ENCODE results near the gene FURIN. TPM values are rescaled to one million over a fixed set of nuclear protein-coding genes. Genes with fewer than 3 reads are reported as not detected.
"Not testable (repeated sequence)": the region's sequence is repeated elsewhere in the genome, so short reads cannot be mapped to it uniquely, and the experiment has no call there.

FURIN gene
- polyA plus RNA-seq, 10 donors: 20.1 to 35.7 (median 28.3) TPM

DNA sequence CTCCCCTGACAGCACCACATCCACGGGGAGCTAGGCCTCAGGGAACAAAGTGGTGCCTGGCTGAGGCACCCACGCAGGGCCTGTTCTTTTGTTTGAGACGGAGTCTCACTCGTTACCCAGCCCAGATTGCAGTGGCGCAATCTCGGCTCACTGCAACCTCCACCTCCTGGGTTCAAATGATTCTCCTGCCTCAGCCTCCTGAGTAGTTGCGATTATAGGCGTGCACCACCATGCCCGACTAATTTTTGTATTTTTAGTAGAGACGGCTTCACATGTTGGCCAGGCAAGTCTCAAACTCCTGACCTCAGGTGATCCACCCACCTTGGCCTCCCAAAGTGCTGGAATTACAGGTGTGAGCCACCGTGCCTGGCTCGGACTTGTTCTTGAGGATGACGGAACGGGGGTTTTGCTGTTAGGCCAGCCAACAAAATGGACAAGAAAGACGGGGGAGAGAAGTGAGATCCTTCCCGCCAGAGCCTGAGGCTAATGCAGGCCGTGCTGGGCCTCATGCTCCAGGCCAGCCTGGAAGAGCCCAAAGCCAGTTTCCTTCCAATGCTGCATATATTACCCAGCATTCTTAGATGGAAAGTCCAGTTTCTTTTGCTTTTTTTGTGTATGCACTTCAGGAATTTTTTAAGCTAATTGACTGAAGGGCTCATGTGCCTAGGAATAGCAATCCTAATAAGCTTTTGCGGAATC lies 28.1 kb upstream of the FURIN start:
- no peak for DNase-seq

DNA sequence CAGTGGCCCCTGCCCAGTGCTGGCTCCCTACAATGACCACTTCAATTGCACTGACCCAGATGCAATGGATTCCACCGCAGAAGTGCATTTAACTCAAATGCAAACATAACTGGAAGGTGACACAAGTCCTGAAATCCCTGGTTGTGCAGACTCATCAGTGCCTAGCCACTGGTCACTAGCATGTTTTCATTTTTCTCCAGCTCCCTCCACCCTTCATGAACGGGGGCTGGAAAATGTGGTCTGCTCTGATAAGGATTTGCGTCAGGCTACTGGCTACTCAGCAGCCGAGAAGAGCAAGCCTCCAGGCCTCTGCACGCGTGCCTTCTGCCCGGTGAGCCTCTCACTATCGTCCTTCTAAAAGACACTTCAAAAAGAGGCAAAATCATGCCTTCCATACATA lies 27.4 kb upstream of the FURIN start:
- no peak for DNase-seq

DNA sequence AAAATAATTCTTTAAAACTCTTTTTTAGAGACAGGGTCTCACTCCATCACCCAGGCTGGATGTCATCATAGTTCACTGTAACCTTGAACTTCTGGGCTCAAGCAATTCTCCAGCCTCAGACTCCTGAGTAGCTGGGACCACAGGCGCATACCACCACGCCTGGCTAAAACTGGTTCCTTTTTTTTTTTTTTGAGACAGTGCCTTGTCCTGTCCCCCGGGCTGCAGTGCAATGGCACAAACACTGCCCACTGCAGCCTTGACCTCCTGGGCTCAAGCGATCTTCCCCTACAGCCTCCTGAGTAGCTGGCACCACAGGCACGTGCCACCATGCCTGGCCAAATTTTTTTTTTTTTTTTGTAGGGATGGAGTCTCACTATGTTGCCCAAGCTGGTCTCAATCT lies 23.7 kb upstream of the FURIN start:
- DNase-seq: no peak

DNA sequence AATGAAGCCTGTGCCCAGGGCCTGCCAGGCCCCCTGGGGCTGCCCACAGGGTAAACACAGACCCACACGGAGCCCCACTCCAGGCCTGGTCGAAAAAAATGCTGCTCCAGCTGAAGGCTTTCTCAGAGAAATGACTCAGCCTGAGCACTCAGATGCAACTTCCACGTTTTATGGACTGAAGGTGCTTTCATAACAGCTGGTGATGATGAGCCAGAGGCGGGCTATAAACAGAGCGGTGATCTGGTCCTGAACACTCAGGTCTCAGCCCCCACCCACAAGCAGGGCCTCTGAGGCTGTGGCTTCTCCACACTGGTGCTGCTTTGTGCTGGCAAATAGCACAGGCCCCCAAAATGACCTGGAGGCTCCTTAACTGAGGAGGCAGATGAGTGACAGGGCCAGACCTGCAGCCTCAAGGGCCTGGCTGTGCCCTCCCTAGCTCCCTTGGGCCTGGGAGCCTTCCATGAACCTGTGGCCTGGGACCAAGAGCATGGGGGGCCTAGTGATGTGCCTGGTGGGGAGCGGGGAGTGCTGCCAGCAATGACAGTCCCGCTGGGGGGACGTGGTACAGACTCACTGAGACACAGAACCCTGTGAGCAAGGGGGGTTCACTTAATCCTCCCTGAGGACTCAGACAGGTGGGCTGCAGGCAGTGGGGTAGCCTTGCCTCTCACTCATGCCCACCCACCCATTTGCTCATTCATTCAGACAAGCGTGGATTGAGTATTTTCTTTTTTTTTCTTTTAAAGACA lies 23.0 kb upstream of the FURIN start:
- DNase-seq: peak in 1 of 3 donors; percentile 33

DNA sequence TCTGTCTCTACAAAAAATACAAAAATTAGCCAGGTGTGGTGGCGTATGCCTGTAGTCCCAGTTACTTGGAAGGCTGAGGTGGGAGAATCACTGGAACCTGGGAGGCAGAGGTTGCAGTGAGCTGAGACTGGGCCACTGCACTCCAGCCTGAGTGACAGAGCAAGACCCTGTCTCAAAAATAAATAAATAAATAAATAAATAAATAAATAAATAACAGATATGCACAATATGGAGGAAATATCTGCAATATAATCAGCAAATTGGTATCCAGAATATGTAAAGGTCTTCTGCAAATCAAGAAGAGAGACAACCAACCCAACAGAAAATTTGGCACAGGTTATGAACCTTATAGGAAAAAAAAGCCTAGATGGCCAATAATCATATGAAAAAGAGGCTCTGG lies 19.0 kb upstream of the FURIN start:
- DNase-seq: not testable (repeated sequence)

DNA sequence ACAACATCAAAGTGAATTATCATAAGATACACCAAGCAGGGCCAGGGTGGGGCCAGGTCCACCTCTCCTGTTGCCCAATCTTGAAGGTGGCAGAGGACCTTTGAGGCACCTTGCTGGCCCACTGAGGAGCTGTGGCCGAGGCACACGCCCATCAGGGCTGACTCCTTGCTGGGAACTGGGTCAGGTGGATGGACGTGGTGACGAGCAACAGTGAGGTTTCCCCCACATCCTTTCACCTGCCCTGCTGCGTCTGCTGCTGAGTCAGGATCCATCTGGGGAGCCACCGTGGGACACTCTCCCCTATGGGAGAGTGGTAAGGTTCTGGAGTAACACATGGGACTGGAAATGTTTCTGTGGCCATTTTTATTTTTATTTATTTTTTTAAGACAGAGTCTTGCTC lies 17.3 kb upstream of the FURIN start:
- DNase-seq: no peak

DNA sequence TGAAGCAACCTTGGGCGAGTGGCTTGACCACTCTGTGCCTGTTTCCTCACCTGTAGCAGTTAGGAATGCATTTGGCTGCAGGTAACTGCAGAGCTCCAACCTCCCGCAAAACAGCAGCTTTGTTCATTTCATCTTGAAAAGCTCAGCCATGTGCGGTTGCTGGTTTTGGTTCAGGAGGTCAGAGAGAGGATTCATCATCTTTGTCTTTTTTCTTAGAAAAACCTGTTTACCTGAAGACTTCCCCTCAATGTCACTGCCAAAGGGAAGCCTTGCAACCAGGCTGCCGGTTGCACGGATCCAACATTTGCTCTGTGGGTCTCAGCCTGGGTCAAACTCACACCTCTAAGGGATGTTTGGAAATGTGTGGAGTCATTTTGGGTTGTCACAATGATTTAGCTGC lies 16.4 kb upstream of the FURIN start:
- no peak for DNase-seq

DNA sequence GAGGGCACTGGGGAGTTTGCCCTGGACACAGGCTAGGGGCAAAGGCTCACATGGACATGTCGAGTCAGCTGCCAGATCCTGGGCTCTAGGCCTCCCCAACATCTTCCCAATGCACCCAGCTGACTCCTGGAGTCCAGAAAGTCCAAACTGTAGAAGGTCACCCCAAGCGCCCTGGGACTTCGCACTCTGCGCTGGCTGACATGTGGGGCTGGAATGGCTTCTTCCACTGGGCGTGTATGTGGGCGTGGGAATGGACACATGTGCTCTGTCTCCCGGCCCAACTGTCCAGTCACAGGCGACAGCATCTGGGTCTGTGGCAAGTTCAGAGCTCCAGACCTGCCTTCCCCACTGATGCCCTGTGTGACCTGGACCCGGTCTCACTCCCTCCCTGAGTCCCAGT lies 13.2 kb upstream of the FURIN start:
- no peak for DNase-seq

DNA sequence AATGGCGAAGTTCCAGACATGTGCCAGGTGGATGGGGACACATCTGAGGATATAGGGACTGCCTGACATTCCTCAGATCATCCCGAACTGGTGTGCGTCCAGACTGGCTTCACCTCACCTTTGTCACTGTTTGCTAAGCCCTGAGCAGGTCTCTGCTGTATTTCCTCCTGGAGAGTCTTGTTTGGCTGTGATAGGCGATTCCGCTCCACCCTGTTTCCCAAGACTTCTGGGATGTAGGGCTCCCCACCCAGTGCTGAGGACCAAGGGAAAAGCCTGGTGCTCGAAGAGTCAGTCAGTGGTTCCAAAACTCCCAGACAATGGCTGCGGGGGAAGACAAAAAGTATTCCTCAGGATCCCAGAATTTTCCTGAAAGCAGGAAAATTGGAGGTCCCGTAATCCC lies 11.1 kb upstream of the FURIN start:
- DNase-seq: no peak

DNA sequence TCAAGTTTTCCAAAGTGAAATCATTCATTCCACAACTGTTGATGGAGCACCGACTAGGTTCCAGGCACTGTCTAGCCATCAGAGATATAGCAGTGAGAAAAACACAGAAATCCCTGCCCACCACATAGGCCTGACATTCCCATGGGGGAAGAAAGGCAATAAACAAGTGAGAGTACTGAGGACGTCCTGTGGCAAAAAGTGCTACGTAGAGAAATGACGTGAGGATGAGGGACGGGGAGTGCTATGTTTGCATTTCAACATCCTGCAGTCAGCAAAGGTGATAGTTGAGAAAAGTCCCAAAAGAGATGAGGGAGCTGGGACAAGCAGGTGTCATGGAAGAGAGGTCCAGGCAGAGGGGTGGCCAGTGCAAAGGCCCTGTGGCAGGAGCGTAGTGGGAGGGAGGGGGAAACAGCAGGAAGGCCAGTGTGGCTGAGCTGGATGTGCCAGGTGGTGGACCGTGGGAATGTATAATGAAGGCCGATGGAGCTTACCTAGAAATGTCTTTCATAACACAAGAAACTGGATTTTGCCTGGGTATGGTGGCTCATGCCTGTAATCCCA lies 10.4 kb upstream of the FURIN start:
- DNase-seq: no peak

DNA sequence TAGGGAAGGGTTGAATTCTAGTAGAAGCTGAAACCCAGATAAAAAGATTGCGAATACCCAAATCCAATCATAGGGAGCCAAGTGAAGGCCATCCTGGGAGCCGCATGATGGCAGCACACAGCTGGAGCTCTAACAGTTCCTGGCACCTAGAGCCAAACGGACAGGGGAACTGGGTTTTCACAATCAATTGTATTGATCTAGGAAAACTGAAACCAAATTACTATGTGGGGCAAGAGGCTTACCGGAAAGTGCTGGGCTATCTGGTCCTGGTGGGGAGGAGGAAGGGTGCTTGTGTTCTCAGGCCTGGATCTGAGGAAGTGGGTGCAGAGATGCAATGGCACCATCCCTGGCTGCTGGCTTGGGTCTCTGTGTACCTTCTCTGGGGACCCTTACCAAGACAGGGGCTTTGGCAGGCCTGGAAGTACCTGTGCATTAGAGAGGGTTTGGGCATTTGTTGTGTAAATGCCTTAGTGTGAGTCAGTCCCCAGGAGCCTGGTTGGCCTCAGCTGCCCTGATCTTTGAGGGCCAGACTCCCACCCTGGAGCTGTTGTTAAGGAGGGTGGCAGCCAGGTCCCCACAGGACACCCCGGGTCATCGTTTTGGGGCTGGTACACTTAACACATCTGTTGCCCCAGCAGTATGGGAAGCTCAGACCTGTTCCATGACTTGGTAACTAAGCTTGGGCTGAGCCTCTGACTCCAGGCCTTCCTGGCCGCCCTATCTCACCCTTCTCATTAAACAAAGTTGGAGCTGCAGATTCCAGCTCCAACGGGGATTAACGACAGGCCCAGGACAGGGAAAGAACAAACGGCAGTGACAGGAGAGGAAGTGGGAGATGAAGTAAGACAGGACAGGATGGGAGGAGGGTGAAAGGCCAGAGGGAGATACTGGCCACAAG lies 8.9 kb upstream of the FURIN start:
- no peak for DNase-seq

DNA sequence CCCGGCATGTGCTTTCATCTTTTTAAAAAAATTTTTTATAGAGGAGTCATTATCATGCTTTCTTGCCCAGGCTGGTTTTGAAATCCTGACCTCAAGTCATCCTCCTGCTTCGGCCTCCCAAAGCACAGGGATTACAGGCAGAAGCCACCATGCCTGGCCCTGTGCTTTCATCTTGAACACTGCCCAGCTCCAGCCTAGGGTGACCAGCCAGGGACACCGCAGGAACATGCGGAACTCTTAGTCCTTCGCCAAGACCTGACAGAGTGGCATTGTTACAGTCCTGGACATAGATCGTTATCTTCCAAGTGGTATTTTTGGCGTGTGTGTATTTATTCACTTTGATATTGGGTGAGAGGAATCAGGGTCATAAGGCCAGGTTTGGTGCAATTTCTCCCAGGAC lies 7.9 kb upstream of the FURIN start:
- no peak for DNase-seq

DNA sequence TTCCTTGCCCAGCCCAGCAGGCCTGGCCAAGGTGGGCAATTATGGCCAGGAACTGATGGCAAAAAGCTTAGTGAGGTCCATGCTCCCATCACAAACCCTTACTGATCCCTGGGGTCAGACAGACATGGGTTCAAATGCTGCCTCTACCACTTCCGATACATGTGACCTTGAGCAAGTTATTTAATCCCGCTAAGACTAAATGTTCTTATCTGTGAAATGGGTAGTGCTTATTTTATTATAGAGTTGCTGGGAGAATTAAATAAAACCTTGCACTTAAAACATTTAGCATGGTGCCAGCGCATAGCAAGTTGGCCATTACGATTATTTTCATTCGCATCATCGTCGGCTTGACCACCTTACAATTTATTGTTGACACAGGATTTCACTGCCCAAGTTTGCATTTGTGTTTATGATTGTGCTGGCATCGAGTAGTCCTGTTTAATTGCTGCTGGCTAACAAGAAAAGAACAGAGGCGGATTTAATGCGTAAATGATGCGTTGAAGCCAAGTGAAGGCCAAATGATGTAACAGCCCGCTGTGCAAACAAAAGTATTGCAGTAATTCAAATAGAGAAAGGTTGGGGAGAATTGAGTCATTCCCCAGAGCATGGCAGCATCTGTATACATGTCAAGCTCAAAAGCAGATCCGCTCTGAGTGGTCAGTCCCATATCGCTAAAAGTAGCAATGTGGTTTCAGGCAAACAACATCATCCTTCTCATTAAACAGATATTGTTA lies 7.3 kb upstream of the FURIN start:
- no peak for DNase-seq

DNA sequence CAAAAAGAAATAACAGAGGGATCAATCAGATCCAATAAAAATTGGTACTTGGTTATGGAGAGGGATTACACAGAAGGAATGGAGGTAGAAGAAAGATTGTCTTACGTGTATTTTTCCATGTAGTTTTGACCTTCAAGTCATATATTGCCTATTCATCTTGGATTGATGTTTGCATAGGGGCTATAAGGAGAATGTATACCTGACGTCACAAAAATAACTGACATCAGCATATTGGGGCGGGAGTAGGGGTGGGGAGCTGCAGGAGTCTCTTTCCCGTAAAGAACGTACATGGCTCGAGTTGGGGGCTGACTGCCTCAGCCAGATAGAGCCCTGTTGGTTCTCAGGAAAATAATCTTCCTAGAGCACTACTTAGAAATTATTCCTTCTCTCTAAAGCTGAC lies 5.9 kb upstream of the FURIN start:
- no peak for DNase-seq

DNA sequence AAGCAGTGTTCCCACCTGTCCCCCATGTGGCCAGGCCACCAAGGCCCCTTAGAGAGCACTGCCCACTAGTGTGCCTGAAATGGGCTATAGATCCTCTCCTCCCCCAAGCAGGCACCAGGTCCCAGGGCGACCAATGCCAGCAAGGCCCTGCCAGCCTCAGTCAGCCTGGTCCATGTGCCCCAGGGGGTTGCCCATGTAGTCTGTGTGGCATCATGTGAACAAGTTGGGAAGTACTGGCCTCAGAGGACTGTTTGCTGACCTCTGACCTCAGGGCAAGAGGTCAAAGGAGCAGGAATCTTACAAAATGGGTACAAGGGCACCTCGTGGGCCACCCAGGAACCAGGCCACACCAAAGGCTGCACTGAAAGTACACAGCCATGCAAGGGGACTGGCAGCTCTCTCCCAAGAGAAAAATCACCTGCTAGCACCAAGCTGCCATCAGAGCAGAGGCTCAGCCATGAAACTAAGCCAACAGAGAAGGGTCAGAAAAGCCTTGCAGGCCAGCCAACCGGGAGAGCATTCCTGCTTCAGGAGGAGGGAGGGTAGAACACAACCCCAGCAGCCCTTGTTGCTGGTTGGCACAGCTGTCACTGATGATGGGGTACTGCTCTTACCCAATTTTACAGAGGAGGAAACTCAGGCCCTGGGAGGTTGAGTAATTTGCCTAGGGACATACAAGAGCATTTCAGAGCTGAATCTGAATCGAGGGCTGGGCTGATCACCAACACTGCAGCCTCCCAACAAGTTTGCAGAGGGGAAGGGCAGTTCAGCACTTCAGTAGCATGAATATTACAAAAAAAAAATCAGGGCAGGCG lies 5.2 kb upstream of the FURIN start:
- DNase-seq: no peak

DNA sequence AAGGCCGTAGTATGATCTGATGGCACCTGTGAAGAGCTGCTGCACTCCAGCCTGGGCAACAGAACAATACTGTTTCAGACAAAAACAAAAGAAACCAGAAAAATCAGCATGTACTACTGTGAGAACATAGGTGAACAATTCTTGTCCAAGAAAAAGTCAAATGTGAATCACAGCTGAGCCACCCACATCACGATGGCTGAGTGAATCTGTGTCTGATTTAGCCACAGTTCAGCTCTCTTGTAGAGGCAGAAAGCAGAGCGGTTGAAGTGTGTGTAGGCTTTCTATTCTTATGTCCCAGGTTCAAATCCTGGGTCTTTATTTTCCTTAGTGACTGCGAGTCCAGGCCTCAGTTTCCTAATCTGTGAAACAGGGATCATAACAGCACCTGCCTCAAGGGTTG lies 4.4 kb upstream of the FURIN start:
- no peak for DNase-seq

DNA sequence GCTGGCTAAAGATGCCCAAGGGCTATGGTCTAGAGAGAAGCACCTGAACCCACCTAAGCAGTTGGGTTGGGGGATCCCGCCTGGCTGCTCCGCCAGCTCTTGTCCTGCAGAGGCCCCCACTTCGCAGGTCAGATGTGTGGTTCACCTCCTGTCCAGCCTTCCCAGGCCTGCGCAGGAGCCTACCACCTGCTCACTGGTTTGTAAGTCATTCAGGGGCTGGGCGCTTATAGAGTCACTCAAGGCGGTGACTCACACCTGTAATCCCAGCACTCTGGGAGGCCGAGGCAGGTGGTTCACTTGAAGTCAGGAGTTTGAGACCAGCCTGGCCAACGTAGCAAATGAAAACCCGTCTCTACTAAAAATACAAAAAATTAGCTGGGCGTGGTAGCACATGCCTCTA lies 3.9 kb upstream of the FURIN start:
- DNase-seq: no peak

DNA sequence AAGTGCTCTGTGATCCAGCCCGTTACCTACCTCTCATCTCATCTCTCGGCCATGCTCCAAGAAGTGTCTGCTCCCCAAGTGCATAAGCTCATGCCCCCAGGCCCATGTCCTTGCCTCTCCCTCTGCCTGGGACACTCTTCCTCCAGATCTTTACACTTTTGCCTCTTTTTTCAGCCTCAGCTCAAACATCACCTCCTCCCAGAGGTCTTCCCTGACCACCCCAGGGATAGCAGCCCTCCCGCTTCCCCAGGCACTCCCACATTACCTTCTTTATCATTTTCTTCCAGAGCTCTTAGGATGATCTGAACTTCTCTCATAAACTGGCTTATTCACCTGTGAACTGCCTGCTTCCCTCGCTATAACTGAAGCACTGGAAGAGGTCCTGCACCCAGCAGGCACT lies 2.7 kb upstream of the FURIN start:
- no peak for DNase-seq

DNA sequence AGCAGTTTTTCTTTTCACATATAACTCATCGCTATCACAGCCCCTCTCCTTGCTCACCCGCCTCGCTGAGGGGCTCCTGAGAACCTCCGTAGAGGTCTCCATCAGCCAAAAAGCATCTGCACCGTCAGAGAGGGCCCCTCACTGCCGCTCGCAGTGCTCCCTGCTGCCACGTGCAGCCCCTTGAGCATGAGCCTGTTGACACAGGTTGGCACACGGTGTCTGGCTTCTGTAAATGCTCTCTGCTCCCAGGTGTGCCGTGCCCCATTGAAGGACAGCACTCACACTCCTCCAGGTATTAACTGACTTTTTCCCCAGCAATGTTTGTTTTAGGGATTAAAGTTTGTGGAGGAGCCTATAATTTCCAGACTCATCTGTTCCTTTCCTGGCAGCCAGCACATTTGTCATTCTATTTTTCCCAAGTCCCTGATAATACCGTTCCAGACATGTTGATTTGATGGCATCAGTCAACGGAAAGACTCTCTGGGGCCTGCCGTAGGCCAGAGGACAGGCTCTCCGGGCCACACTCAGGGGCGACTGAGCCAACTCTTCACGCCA lies 2.1 kb upstream of the FURIN start:
- DNase-seq: no peak

DNA sequence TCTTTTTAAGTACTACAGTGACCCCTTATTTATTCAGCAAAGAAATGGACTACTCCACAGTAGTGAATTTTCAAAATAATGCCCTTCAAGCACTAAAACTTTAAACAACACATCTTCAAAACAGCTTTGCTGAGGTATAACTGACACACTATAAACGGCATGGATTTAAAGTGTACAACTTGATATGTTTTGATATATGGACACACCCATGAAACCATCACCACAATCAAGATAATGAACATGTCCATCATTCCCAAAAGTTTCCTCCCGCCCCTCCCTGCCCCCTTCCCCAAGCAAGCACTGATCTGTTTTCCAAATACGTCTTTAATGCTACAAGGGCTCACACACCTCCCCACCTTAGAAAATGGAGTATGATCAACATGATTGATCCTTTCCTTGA lies 1.6 kb upstream of the FURIN start:
- no peak for DNase-seq
